ENCODE data around the gene DNAAF8.

DNAAF8 gene

DNA sequence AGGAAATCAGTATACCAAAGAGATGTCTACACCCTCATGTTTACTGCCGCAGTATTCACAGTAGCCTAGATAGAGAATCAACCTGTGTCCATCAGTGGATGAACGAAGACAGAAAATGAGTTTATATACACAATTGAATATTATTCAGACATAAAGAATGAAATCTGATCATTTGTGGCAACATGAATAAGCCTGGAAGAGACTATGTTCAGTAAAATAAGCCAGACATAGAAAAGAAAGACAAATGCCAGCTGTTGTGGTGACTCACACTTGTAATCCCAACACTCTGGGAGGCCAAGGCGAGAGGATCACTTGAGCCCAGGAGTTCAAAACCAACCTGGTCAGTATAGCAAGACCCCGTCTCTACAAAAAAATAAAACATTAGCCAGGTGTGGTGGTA, 24.9 kb upstream of the DNAAF8 start:
- TF ChIP-seq, protein P1, sequence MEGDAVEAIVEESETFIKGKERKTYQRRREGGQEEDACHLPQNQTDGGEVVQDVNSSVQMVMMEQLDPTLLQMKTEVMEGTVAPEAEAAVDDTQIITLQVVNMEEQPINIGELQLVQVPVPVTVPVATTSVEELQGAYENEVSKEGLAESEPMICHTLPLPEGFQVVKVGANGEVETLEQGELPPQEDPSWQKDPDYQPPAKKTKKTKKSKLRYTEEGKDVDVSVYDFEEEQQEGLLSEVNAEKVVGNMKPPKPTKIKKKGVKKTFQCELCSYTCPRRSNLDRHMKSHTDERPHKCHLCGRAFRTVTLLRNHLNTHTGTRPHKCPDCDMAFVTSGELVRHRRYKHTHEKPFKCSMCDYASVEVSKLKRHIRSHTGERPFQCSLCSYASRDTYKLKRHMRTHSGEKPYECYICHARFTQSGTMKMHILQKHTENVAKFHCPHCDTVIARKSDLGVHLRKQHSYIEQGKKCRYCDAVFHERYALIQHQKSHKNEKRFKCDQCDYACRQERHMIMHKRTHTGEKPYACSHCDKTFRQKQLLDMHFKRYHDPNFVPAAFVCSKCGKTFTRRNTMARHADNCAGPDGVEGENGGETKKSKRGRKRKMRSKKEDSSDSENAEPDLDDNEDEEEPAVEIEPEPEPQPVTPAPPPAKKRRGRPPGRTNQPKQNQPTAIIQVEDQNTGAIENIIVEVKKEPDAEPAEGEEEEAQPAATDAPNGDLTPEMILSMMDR (conservative IDR thresholded peaks at IDR 0.05; ENCODE audit: low read length): no peak
- DNase-seq (ENCODE audit: low read depth): peak; percentile 18
- H3K4me3 ChIP-seq (ENCODE audit: low read length): no peak overlapping the region

DNA sequence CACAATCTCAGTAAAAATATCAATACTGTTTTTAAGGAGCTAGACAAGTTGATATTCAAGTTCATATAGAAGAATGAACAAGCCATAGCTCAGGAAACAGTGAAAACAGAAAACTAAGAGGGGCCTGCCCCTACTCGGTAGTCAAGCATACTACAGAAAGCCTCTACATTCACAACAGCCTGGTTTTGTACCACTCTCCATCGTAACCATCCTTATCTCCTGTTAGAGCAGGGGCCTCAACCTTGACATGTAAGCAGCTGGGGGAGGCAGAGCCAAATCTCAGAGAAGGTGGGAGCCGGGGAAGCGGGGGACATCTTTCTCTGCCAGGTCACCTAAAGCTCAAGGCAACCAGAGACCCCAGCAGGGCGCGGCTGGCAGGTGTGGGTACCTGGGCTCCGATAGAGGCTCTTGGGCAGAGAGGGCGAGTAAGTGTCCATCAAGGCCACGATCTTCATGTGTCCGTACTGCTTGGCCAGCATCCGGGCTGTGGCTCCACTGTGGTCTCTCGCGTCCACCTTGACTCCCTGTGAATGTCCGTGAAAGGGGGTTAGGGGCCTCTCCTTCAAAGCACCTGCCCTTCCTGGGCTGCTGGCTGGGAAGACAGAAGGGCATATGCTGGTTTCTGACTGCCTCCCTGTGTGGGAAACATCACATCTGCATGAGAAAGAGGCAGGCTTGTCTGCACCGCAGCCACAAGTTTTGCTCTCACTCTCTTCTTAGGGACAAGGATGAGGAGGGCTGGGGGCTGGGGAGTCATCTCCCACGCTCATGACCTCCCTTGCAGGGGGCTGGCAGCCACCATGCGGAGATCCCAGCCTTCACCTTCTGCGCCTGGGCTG, 20.5 kb upstream of the DNAAF8 start:
- DNase-seq (ENCODE audit: low read depth): no peak
- TF ChIP-seq, protein P1 (conservative IDR thresholded peaks at IDR 0.05; ENCODE audit: low read length): no peak
- H3K4me3 ChIP-seq (ENCODE audit: low read length): no peak overlapping the region

DNA sequence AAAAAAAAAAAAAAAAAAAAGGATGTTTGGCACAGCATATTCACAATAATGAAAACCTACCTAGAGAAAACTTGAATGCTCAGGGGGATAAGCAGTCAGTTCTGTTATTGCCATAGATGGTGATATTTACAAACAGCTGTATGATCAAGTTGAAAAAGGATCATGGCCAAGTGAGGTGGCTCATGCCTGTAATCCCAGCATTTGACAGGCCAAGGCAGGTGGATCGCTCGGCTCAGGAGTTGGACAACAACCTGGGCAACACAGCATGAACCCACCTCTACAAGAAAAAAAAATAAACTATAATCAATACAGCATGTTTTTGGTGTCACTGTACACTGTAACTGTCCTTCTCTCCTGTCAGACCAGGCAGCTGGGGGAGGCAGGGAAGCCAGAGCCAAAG, 19.3 kb upstream of the DNAAF8 start:
- no peak for DNase-seq (ENCODE audit: low read depth)
- H3K4me3 ChIP-seq (ENCODE audit: low read length): no peak overlapping the region
- TF ChIP-seq, protein P1 (conservative IDR thresholded peaks at IDR 0.05; ENCODE audit: low read length): no peak

DNA sequence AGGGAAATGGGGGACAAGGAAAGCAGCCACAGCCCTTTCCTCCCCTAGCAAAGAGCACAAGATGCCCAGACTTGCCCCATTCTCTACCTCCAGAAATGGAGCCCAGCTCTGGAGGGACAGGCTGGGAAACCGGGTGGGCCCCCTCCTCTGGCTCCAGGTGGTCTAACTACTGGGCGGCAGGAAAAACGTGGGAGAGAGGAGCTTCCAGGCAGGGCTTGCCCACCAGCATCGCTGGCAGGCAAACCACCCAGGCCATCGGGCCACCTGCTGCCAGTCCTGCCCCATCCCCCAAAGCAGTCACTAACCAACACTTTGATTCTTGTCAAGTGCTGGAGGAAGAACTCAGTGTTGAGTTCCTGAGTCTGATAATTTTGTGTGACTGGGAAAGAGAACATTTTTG, 15.9 kb upstream of the DNAAF8 start:
- no peak overlapping the region for H3K4me3 ChIP-seq (ENCODE audit: low read length)
- no peak for DNase-seq (ENCODE audit: low read depth)
- TF ChIP-seq, protein P1 (conservative IDR thresholded peaks at IDR 0.05; ENCODE audit: low read length): no peak

DNA sequence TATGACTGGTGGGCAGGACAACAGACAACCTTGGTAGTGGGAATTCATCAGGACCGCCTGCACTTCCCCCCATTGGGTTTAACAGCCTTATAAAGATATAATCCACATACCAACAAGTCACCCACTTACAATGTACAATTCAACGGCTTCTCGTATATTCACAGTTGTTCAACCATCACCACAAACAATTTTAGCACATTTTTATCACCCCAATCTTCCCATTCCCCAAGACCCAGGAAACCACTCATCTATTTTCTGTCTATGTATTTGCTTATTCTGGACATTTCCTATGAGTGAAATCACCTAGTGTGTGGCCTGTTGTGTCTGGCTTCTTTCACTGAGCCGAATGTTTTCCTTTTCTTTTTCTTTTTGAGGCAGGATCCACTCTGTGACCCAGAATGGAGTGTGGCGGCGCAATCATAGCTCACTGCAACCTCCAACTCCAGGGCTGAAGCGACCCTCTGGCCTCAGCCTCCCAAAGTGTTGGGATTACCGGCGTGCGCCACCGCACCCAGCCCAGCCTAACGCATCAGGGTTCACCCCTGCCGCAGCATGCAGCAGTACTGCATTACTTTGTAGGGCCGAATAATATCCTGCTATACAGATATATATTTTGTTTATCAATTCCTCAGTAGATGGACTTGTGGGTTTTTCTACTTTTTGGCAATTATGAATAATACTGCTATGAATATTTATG, 11.1 kb upstream of the DNAAF8 start:
- TF ChIP-seq, protein P1 (conservative IDR thresholded peaks at IDR 0.05; ENCODE audit: low read length): no peak
- no peak overlapping the region for H3K4me3 ChIP-seq (ENCODE audit: low read length)
- no peak for DNase-seq (ENCODE audit: low read depth)

DNA sequence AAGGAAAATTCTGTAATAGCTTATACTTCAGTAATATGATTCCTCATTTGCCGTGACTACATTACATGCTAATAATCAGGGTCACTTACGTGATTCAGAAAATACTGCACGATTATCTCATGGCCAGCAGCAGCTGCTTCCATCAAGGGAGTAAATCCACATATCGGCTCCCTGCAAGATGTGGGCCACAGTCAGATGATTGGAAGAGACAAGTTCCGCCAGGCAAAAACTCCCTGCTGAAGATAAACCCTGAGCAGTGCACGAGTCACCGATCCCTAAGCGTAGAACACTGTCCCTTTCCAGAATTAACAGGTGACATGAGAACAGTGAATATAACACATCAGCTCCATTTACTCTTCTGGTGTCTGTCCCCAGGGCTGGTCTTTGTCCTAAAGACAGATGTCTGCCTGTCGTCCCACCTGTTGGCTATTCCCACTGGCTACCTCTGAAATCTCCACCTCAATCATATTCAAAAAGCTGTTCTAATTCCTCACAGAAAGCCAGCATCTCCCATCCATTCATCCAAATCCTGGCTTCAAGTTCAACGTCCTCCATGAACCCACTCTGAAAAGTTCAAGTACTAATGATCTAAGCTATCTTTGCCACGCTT, 9.6 kb upstream of the DNAAF8 start:
- DNase-seq (ENCODE audit: low read depth): no peak
- no peak overlapping the region for H3K4me3 ChIP-seq (ENCODE audit: low read length)
- TF ChIP-seq, protein P1 (conservative IDR thresholded peaks at IDR 0.05; ENCODE audit: low read length): no peak
